ENCODE results near the gene ADD2. TPM values are rescaled to one million over a fixed set of nuclear protein-coding genes. Genes with fewer than 3 reads are reported as not detected.

ADD2 gene
- total and polyA plus RNA-seq, 7 donors: 0.09 to 2.6 (median 0.85) TPM

DNA sequence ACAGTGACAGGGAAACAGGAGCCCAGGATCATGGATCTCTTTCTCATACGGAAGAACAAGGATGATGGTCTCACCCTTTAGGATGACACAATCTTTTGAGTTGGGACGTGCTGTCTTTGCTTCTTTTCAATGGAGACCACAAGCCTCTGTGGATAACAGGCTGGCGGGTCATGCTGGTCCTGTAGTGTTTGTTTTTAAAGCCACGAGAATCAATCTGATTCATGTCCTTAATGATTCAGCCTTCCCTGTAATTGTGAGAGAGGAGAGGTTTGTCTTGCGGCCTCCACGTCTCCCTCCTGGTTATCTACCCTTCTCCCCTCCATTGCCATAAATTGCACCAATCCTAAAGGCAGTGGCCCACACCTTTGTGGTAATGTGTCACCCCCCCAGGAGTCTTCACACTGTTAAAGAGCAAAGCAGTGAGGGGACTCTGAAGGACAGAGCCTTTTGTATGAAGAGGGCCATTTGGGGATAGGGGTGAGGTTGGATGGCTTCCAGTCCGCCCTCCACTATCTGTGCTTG, 126.7 kb downstream of the ADD2 start:
- TF ChIP-seq, protein P1, sequence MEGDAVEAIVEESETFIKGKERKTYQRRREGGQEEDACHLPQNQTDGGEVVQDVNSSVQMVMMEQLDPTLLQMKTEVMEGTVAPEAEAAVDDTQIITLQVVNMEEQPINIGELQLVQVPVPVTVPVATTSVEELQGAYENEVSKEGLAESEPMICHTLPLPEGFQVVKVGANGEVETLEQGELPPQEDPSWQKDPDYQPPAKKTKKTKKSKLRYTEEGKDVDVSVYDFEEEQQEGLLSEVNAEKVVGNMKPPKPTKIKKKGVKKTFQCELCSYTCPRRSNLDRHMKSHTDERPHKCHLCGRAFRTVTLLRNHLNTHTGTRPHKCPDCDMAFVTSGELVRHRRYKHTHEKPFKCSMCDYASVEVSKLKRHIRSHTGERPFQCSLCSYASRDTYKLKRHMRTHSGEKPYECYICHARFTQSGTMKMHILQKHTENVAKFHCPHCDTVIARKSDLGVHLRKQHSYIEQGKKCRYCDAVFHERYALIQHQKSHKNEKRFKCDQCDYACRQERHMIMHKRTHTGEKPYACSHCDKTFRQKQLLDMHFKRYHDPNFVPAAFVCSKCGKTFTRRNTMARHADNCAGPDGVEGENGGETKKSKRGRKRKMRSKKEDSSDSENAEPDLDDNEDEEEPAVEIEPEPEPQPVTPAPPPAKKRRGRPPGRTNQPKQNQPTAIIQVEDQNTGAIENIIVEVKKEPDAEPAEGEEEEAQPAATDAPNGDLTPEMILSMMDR (IDR thresholded peaks at IDR 0.05): no peak
- Histone ChIP-seq H3K9me3 (no peaks in the 10 kb centered on the region), H3K4me3 (no peak overlapping the region), H3K4me1 (no peaks in the 10 kb centered on the region), H3K27me3 (ENCODE audit: insufficient read depth in 3 of 3, low read length in 2 of 3) (peaks cover 0 to 4% (median 2%) of the 10 kb centered on the region in 3 donors), H3K36me3 (ENCODE audit: insufficient read depth in 1 of 2, low read depth in 1 of 2) (no peaks in the 10 kb centered on the region), H3K27ac (no peak overlapping the region)
- intact Hi-C loops (cut with DNase I): no loop called here
- no peak for ATAC-seq
- DNase-seq: no peak
- WGBS, 3 donors: 61 to 69% (median 62%) methylated on average over 7 of the region's 7 CpGs

GRCh38 chr2:70639841-70640436, 128.1 kb downstream of the ADD2 start:
- TF ChIP-seq, protein P1 (IDR thresholded peaks at IDR 0.05): no peak
- DNase-seq: no peak
- Histone ChIP-seq H3K9me3 (no peaks in the 10 kb centered on the region), H3K27me3 (ENCODE audit: insufficient read depth in 3 of 3, low read length in 2 of 3) (peaks cover 0 to 4% (median 2%) of the 10 kb centered on the region in 3 donors), H3K27ac (no peak overlapping the region), H3K36me3 (ENCODE audit: insufficient read depth in 1 of 2, low read depth in 1 of 2) (no peaks in the 10 kb centered on the region), H3K4me3 (no peak overlapping the region), H3K4me1 (no peaks in the 10 kb centered on the region)
- WGBS, 3 donors: 37 to 57% (median 43%) methylated on average over 4 of the region's 4 CpGs
- intact Hi-C loops (cut with DNase I): no loop called here
- no peak for ATAC-seq

GRCh38 chr2:70638561-70638960, 129.4 kb downstream of the ADD2 start:
- H3K4me3 ChIP-seq: no peak overlapping the region
- no peaks in the 10 kb centered on the region for H3K36me3 ChIP-seq (ENCODE audit: insufficient read depth in 1 of 2, low read depth in 1 of 2)
- no peaks in the 10 kb centered on the region for H3K9me3 ChIP-seq
- H3K27me3 ChIP-seq (ENCODE audit: insufficient read depth in 3 of 3, low read length in 2 of 3): peaks cover 0 to 4% (median 2%) of the 10 kb centered on the region in 3 donors
- intact Hi-C loops (cut with DNase I): no loop called here
- ATAC-seq (no peak), DNase-seq (no peak)
- no peak overlapping the region for H3K27ac ChIP-seq
- H3K4me1 ChIP-seq: no peaks in the 10 kb centered on the region
- 65 to 68% (median 67%) methylated on average over 2 of the region's 2 CpGs for WGBS, 3 donors
- TF ChIP-seq, protein P1 (IDR thresholded peaks at IDR 0.05): no peak

- ATAC-seq: no peak
- H3K36me3 ChIP-seq (ENCODE audit: insufficient read depth in 1 of 2, low read depth in 1 of 2): no peaks in the 10 kb centered on the region
- DNase-seq: no peak
- H3K4me3 ChIP-seq: no peak overlapping the region
- H3K4me1 ChIP-seq: no peaks in the 10 kb centered on the region
- H3K9me3 ChIP-seq: peaks cover 8% of the 10 kb centered on the region
- TF ChIP-seq, protein P1 (IDR thresholded peaks at IDR 0.05): no peak
- H3K27ac ChIP-seq: no peak overlapping the region
- intact Hi-C loops (cut with DNase I): no loop called here
- WGBS, 3 donors: 38 to 62% (median 52%) methylated on average over 1 of the region's 1 CpG
- H3K27me3 ChIP-seq (ENCODE audit: insufficient read depth in 3 of 3, low read length in 2 of 3): peaks cover 0 to 5% (median 2%) of the 10 kb centered on the region in 3 donors
Measured at GRCh38 chr2:70633508-70633907, 134.5 kb downstream of the ADD2 start.

DNA sequence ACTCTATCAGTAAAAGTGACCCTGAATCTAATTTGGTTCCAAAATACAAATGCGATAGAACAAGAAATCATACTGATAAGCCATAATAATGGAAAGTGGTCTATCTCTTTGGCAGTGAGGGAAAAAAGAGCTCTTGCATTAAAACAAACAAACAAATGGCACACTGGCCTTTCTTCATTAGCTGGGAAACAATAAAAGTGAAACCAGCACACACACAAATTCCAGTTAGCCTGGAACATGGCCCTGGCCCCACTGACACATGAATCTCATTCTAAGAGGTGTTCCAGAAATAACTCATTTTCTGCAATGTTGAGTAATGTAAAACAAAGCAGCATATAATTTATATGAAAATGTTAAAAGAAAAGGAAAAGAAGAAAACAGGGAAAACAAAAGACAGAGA, 135.0 kb downstream of the ADD2 start:
- Histone ChIP-seq H3K4me1 (no peaks in the 10 kb centered on the region), H3K27me3 (ENCODE audit: insufficient read depth in 3 of 3, low read length in 2 of 3) (peaks cover 0 to 5% (median 2%) of the 10 kb centered on the region in 3 donors), H3K27ac (no peak overlapping the region), H3K36me3 (ENCODE audit: insufficient read depth in 1 of 2, low read depth in 1 of 2) (no peaks in the 10 kb centered on the region), H3K9me3 (peaks cover 8% of the 10 kb centered on the region), H3K4me3 (no peak overlapping the region)
- intact Hi-C loops (cut with DNase I): no loop called here
- TF ChIP-seq, protein P1 (IDR thresholded peaks at IDR 0.05): no peak
- no peak for ATAC-seq
- no peak for DNase-seq
- WGBS, 3 donors: 77 to 92% (median 87%) methylated on average over 1 of the region's 1 CpG
